Hematopoietic multipotent progenitor cell treated with erythropoietin and hydrocortisone succinate and interleukin-3 and kit ligand, for 15 days (in vitro differentiated cells): ENCODE measurements around the gene KL.

Source experiments
- DNase-seq: peaks from one replicate; pipeline ENCODE4 v3.0.0-alpha.2; 2015; ENCODE audit warnings: low spot score

KL gene

GRCh38 chr13:33016414-33017322 lies at the start of gene KL:
TSS of gene KL (plus strand) at chr13:33016423. CDS start at chr13:33016441, 18 bp downstream.
- no peak for DNase-seq

- DNase-seq, result no peak
Observed at GRCh38 chr13:32967584-32968182, 48.5 kb upstream of the KL start.

- no peak for DNase-seq
Observed at GRCh38 chr13:32968316-32968715, 47.9 kb upstream of the KL start.

GRCh38 chr13:32968793-32969192 lies 47.4 kb upstream of the KL start:
- no peak for DNase-seq

- no peak for DNase-seq
Observed at GRCh38 chr13:32969516-32969941, 46.7 kb upstream of the KL start.

GRCh38 chr13:32976056-32976805 lies 40.0 kb upstream of the KL start:
- no peak for DNase-seq

- DNase-seq, result no peak
Observed at GRCh38 chr13:32976912-32977311, 39.3 kb upstream of the KL start.

- no peak for DNase-seq
Observed at GRCh38 chr13:32977321-32977720, 38.9 kb upstream of the KL start.

GRCh38 chr13:32978278-32978677 lies 37.9 kb upstream of the KL start:
- no peak for DNase-seq

GRCh38 chr13:32983058-32983457 lies 33.2 kb upstream of the KL start:
- no peak for DNase-seq

- DNase-seq, result no peak
Observed at GRCh38 chr13:32984857-32985626, 31.2 kb upstream of the KL start.

GRCh38 chr13:32986552-32986951 lies 29.7 kb upstream of the KL start:
- no peak for DNase-seq

- DNase-seq, result no peak
Observed at GRCh38 chr13:32987462-32987861, 28.8 kb upstream of the KL start.

- no peak for DNase-seq
Observed at GRCh38 chr13:32988608-32989289, 27.5 kb upstream of the KL start.

- DNase-seq, result no peak
Observed at GRCh38 chr13:32989290-32989667, 26.9 kb upstream of the KL start.

- no peak for DNase-seq
Observed at GRCh38 chr13:32989942-32990341, 26.3 kb upstream of the KL start.

GRCh38 chr13:32993145-32993544 lies 23.1 kb upstream of the KL start:
- no peak for DNase-seq

- DNase-seq, result no peak
Observed at GRCh38 chr13:32997399-32997798, 18.8 kb upstream of the KL start.

- no peak for DNase-seq
Observed at GRCh38 chr13:32998966-32999365, 17.3 kb upstream of the KL start.

- no peak for DNase-seq
Observed at GRCh38 chr13:33000365-33000764, 15.9 kb upstream of the KL start.

GRCh38 chr13:33003458-33004019 lies 12.7 kb upstream of the KL start:
- no peak for DNase-seq
